ENCODE measurements around the gene THADA.
"Not testable (repeated sequence)": the region's sequence is repeated elsewhere in the genome, so short reads cannot be mapped to it uniquely, and the experiment has no call there.

The THADA gene

DNA sequence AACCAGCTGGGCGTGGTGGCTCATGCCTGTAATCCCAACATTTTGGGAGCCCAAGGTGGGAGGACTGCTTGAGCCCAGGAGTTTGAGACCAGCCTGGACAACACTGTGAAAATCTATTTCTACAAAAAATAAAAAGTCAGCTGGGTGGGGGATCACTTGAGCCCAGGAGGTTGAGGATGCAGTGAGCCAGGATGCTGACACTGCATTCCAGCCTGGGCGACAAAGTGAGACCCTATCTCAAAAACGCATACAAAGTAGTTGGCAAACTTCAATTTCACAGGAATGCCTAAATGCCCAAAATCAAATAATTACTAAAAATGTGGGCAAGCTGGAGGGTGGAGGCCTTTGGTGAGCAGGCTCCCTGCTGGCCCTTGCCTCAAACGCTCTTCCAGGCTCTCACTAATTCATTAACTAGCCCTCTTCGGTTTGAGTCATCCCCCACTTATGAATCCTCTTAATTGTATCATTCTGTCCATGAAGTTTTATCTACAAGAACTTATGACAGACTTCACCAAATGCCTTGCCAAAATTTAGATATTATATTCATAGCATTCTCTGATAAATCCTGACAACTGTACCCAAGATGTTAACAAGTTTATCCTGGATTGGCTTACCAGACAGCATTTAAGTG, 300.8 kb downstream of the THADA start:
- no peak for DNase-seq

DNA sequence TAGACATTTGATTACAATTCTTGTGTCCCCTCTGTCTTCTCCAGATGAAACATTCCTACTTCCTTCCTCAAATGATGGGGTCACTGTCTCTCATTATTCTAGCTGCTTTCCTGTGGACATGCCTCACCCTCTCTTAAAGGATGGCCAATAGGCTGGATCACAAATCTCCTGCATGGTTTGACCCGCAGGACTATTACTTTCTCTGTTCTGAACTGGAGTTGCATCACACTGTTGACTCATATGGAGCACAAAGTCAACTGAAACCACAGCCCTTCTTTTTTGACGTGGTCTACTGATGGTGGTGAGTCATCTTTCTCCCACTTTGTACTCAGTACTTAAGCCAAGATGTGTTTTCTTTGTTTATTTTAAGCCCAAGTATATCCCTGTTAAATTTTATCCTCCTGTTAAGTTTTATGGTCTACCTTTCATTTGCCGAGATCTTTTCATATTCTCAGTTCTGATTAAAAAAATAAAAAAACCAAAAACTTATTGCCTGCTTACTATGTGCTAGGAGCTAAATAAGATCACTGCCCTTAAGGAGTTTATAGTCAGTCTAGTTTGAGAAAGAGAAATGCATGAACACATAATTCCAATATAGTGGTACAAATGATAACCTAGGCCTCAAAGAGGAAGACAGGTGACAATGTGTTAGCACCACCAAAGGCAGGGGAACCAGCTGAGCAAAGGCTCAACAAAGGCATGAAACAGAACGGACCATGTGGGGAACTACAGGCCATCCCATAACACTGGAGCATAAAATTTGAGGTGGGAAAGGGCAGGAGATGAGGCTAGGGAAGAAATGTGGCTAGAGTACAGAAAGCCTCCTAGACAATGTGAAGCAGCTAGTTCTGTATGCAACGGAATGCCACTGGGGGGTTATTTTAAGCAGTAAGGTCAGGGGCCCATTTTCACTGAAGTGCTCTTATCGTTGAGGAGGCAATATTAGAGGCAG, 301.8 kb downstream of the THADA start:
- DNase-seq = peak; percentile 56

- no peak for DNase-seq
These were observed 302.7 kb downstream of the THADA start for GRCh38 chr2:43292851-43293743.

DNA sequence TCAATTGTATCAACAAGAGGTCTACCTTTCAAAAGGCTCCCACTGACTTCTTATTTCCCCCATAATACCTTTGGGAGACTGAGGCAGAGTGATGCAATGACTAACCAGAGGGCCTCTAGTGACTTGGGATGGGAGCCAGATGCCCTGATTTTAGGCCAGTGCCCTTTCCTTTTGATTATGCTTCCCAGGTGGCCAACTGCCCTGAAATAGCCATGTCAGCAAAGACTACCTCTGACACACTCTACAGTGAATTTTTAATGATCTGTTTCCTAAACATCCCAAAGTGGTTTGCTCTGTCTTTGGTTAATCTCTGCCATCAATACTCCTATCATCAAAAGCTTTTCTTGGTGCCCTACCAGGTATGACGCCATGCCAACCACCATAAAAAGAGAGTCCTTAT, 303.5 kb downstream of the THADA start:
- DNase-seq = no peak

DNA sequence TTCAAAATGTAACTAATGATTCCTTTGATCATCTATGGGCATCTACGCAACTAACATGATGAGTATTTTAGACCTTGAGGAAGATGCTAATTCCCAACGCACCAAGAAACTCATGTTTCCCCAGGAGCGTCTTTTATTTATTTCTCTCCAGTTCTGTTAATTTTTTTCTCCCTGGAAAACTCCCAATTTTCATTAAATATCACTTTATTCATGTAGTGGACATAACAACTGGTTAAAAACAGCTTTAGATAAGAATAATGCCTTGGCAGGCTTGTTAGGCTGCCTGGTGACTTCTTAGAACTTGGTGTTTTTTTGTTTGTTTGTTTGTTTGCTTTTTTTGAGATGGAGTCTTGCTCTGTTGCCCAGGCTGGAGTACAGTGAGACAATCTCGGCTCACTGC, 306.5 kb downstream of the THADA start:
- DNase-seq = no peak

DNA sequence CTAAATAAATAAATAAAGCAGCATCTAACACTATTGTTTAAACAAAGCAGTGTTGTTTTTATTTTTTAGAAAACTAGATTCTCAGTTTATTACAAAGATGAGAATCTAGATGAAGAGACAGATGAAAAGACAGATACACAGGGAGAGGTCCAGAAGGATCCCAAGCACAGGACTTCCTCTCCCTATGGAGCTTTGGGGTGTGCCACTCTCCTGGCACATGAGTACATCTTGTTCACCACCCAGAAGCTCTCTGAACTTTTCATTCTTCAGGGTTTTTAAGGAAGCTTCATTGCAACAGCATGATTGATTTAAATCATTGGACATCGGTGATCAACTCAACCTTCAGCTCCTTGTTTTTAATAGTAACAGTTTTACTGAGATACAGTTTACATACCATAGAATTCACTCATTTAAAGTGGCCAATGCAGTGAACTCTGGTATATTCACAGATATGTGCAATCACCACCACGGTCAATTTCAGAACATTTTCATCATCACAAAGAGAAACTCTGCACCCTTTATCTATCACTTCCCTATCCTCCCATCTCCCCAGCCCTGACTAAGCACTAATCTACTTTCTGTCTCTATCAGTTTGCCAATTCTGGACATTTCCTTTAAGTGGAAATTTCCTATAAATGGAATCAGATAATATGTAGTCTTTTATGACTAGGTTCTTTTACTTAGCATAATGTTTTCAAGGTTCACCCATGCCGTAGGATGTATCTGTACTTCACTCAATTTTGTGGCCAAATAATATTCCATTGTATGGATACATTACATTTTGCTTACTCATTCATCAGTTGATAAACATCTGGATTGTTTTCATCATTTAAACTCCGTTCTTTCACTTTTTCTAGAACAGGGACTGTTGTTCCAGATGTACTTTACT, 307.2 kb downstream of the THADA start:
- no peak for DNase-seq

DNA sequence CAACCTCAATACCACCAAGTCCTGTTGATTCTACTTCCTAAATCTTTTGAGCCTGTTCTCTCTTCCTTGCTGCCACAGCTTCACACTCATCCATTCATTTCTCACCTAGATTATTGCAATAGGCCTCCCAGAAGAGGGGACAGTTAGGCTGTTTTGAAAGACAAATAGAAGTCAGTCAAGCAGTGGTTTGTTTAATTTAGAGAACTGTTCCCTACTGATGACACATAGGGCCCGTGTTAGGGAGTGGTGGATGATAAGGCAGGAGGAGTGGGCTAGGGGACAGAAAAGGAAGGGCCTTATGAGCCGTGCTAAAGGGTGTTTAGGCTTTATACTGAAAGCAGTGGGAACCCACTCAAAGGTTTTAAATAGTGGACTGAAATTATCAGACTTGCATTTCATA, 309.9 kb downstream of the THADA start:
- DNase-seq = no peak

DNA sequence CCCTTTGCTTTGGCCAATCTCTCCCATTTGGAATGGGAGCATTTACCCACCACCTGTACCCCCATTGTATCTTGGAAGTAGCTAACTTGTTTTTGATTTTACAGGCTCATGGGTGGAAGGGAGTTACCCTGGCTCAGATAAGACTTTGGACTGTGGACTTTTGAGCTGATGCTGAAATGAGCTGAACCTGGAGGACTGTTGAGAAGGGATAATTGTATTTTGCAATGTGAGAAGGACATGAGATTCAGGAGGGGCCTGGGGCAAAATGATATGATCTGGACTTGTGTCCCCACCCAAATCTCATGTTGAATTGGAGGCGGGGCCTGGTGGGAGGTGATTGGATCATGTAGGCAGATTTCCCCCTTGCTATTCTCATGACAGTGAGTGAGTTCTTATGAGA, 310.9 kb downstream of the THADA start:
- no peak for DNase-seq

DNA sequence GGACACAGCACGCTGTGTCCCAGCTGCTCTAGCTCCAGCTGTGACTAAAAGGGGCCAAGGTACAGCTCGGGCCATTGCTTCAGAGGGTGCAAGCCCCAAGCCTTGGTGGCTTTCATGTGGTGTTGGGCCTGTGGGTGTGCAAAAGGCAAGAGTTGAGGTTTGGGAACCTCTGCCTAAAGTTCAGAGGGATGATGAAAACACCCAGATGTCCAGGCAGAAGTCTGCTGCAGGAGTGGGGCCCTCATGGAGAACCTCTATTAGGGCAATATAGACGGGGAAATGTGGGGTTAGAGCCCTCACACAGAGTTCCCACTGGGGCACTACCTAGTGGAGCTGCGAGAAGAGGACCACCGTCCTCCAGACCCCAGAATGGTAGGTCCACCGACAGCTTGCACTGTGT, 311.5 kb downstream of the THADA start:
- DNase-seq = not testable (repeated sequence)

DNA sequence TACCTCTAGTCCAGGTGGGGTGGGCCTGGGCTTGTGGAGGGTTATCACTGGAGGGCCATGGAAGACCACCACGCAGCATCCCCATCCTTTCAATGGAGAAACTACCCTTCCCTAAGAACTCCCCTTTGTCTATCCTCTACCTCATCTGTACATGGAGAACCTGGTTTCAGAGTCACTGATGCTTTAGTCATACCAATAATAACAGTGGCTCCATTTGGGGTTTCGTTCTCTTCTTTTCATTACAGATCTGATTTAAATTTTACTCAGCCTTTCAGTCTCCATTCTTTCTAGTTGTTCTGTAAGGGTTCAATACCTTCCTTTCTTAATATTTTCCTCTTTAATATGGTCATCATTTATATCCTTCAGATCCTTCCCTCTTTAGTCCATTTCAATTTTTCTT, 314.8 kb downstream of the THADA start:
- DNase-seq = no peak

- DNase-seq = no peak
These were observed 316.5 kb downstream of the THADA start for GRCh38 chr2:43279317-43279840.

GRCh38 chr2:43278564-43279220, 317.1 kb downstream of the THADA start:
- DNase-seq = no peak

- DNase-seq = no peak
These were observed 318.9 kb downstream of the THADA start for GRCh38 chr2:43276962-43277391.

DNA sequence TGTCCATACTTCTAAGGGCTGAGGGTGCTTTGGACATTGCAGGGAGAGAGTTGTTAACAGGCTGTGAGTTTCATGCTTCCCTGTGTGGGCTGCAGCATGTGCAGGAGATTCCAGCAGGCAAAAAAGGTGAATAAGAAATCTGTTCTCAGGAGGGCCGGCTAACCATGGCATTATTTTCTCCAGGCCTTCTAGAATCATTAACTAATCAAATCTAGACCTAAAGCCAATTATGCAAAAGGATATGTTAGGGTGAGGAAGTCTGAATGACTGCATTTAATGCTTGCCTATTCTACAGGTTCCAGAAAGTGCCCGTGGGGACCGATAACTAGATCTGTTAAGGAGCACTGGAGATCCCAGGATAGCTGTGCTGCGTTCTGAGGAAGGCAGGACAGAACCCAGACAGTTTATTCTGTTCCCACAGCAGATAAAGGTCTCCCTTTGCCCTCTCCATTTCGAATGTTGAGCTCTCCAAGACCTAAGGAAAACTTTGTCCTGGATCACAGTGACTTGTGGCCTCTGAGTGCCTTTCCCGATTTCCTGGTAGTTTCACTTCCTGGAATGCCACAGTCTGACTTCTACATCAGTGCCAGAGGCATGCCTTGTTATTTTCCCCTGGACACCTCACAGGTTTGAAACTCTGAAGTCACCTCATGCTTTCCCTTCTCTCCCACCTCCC, 319.4 kb downstream of the THADA start:
- DNase-seq = no peak

DNA sequence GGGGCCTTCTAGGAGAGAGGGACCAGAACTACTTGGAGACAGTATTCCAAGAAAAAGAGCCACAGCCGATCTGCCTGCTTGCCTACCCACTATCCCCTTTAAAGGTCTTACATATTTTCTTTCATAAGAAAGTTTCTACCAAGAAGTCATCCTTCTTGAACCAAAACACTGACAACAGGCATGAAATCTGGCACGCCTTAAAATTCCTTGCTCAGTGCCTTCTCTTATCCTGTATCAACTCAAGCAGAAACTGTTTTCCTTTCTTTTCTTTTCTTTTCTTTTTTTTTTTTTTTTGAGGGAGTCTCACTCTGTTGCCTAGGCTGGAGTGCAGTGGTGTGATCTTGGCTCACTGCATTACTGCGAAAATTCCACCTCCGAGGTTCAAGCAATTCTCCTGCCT, 321.1 kb downstream of the THADA start:
- no peak for DNase-seq

DNA sequence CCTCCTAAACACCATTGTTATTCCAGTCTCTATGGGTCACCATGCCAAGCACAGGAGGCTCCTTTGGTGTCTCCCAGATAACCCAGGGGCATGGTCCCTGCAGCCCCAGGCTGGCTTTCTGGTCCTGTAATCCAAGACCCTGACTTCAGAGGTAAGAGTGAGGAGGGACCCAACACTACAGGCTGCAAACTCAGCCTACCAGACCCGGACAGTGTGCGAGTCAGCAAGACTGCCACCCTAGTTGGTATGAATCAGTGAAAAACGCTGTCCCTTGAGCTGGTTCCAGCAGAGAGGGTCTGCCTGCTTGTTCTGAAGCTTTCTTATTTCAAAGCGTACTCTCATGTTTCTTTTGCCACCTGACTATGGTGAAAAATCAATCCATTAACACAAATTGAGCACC, 321.8 kb downstream of the THADA start:
- DNase-seq = no peak

GRCh38 chr2:43273529-43273928, 322.3 kb downstream of the THADA start:
- peak; percentile 15 for DNase-seq

DNA sequence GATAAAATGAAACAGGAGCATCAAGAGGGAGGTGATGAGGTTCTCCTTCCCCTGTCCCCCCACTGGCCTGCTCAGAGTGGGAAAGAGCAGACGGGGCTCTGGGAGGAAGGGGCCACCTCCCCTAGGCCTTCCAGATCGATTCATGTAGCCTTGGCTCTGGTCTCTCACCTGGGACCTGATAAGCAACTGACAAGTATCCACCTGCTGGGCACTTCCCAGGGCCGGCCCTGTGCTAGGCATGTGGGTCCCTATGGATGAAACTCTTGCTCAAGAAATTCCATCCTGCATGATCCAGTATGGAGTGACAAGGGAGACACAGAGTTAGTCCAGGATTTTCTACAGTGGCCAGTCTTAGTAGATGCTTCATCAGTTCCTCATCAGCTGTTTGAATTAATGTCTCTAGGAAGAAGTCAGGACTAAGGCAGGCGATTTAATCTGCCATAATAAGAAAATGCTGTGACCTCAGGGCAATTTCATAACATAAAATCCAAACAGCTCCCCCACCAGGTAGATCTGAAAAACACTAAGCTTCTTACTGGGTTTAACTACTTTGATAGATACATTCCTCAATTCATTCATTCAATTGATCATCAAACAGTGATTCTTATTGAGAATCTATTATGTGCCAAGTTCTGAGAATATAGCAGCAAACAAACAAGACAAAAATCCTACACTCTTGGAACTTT, 324.8 kb downstream of the THADA start:
- DNase-seq = no peak

DNA sequence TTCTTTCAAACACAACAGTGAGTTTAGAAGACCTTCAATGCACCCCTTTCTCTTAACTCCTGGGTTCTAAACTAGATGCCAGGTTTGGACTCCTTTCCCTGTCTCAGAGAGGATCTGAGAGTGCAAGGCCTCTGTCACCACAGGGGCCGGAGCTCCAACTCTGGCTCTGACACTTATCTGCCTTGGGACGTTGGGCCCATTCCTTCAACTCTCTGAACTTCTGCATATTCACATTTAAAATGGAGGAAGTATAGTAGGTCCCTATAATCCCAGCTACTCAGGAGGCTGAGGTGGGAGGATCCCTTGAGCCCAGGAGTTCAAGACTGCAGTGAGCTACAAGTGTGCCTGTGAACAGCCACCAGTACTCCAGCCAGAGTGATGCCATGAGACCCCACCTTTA, 325.4 kb downstream of the THADA start:
- DNase-seq = no peak

GRCh38 chr2:43269706-43270105, 326.1 kb downstream of the THADA start:
- peak; percentile 9 for DNase-seq

Data from stimulated activated CD4-positive, alpha-beta T cell treated with anti-CD3 and anti-CD28 coated beads, Interleukin-15, amount 100 ng/mL, for 24 hours (primary cell).